H1 (cell line): Measurements from ENCODE around the gene MRPL17. TPM values are rescaled to one million over a fixed set of nuclear protein-coding genes. Genes with fewer than 3 reads are reported as not detected.

Experiments used
- CTCF ChIA-PET: fragments of 300-600 bp; sonication (Branson Sonifier 250); formaldehyde crosslinking; loops from one replicate; lab custom pipeline; 2021; ENCODE audit not compliant: partially characterized antibody; lab: Charles Lee
- POLR2A ChIA-PET: fragments of 300-600 bp; sonication (Branson Sonifier 250); formaldehyde crosslinking; loops from one replicate; lab custom pipeline; 2021; ENCODE audit warnings: inconsistent platforms; ENCODE audit not compliant: partially characterized antibody; lab: Charles Lee
- DNase-seq, 2 experiments: peaks; one replicate each; pipeline versions ENCODE4 v3.0.0 to v3.0.0-alpha.2; 2010 to 2022; ENCODE audit warnings: low spot score in 2 of 2, low read depth in 1 of 2, mixed read lengths in 1 of 2
- FAIRE-seq: peaks from 2 replicates; lab custom pipeline; 2011; peaks lifted over from hg19 to GRCh38; lab: Jason Lieb, UNC
- H2AFZ ChIP-seq: 2 replicates; pipeline ENCODE4 v1.8.1; 2012; ENCODE audit warnings: low read length, inconsistent platforms
- H2AK5ac ChIP-seq: 2 replicates; pipeline ENCODE4 v1.6.1; 2013; ENCODE audit warnings: low read depth, low read length
- H2BK120ac ChIP-seq: replicated peaks from 2 replicates; pipeline ENCODE3; 2013; ENCODE audit warnings: low read depth, low read length, inconsistent platforms
- H2BK12ac ChIP-seq: 2 replicates; pipeline ENCODE4 v1.6.1; 2013; ENCODE audit warnings: low read depth, low read length
- H2BK15ac ChIP-seq: 2 replicates; pipeline ENCODE4 v1.6.1; 2013; ENCODE audit warnings: low read length
- H2BK20ac ChIP-seq: 2 replicates; pipeline ENCODE4 v1.6.1; 2013; ENCODE audit warnings: low read length
- H2BK5ac ChIP-seq: 2 replicates; pipeline ENCODE4 v1.6.1; 2013; ENCODE audit warnings: low read depth, low read length
- H3K14ac ChIP-seq: 2 replicates; pipeline ENCODE4 v1.6.1; 2013; ENCODE audit warnings: inconsistent platforms; ENCODE audit not compliant: insufficient read length
- H3K18ac ChIP-seq: 2 replicates; pipeline ENCODE4 v1.6.1; 2013; ENCODE audit warnings: low read length; ENCODE audit errors: extremely low read depth
- H3K23ac ChIP-seq: 2 replicates; pipeline ENCODE4 v1.6.1; 2013; ENCODE audit warnings: inconsistent platforms; ENCODE audit not compliant: insufficient read length
- H3K23me2 ChIP-seq: 2 replicates; pipeline ENCODE4 v1.6.1; 2013; ENCODE audit warnings: low read depth, low read length
- H3K27ac ChIP-seq: 2 replicates; pipeline ENCODE4 v1.6.1; 2011; ENCODE audit warnings: low read depth, low read length, inconsistent platforms
- H3K27me3 ChIP-seq, 4 experiments: replicated peaks in 1 of 4; 1 replicate in 1 of 4; 2 replicates in 3 of 4; pipeline versions ENCODE4 v1.6.1 to v1.8.1; 2011 to 2013; ENCODE audit warnings: low read length in 3 of 4, mild to moderate bottlenecking in 3 of 4, inconsistent platforms in 2 of 4, mixed read lengths in 2 of 4, moderate library complexity in 1 of 4; ENCODE audit not compliant: control insufficient read depth in 3 of 4, insufficient read depth in 3 of 4; ENCODE audit errors: extremely low read depth in 1 of 4
- H3K36me3 ChIP-seq, 4 experiments: 2 replicates each; pipeline versions ENCODE4 v1.6.1 to v1.8.1; 2011 to 2013; ENCODE audit warnings: mild to moderate bottlenecking in 4 of 4, low read length in 3 of 4, moderate library complexity in 2 of 4, control low read depth in 1 of 4, inconsistent platforms in 1 of 4; ENCODE audit not compliant: insufficient read depth in 4 of 4, control insufficient read depth in 2 of 4
- H3K4ac ChIP-seq: replicated peaks from 2 replicates; pipeline ENCODE3; 2013; ENCODE audit warnings: low read length, low read depth, mixed read lengths, inconsistent platforms; ENCODE audit not compliant: insufficient read length
- H3K4me1 ChIP-seq, 4 experiments: replicated peaks in 1 of 4; 1 replicate in 1 of 4; 2 replicates in 3 of 4; pipeline versions ENCODE4 v1.6.1 to v1.8.1; 2011 to 2013; ENCODE audit warnings: low read length in 3 of 4, inconsistent platforms in 2 of 4, mixed read lengths in 1 of 4; ENCODE audit not compliant: insufficient read depth in 4 of 4, control insufficient read depth in 3 of 4
- H3K4me2 ChIP-seq, 2 experiments: 2 replicates each; pipeline versions ENCODE4 v1.6.1 to v1.8.1; 2011 to 2013; ENCODE audit warnings: low read depth in 2 of 2, low read length in 2 of 2, control low read depth in 1 of 2, inconsistent platforms in 1 of 2, mild to moderate bottlenecking in 1 of 2; ENCODE audit not compliant: insufficient read depth in 1 of 2
- H3K4me3 ChIP-seq, 4 experiments: fragments of 200-600, 300-600 bp in 1 of 4; sonication (generic), shearing (Covaris generic), sonication (Bioruptor Twin) in 1 of 4; 2 replicates each; pipeline versions ENCODE4 v1.5.1 to v1.8.1; 2011 to 2016; ENCODE audit warnings: low read length in 4 of 4, low read depth in 3 of 4, control low read depth in 2 of 4, inconsistent platforms in 2 of 4, mild to moderate bottlenecking in 2 of 4, mixed read lengths in 1 of 4, moderate library complexity in 1 of 4; ENCODE audit not compliant: insufficient read depth in 2 of 4; ENCODE audit errors: extremely low read depth in 1 of 4
- H3K56ac ChIP-seq: replicated peaks from 2 replicates; pipeline ENCODE3; 2013; ENCODE audit warnings: low read depth, mild to moderate bottlenecking, mixed read lengths, low read length, inconsistent platforms; ENCODE audit not compliant: insufficient read length
- H3K79me1 ChIP-seq: 2 replicates; pipeline ENCODE4 v1.6.1; 2013; ENCODE audit warnings: low read depth, low read length, control low read depth
- H3K79me2 ChIP-seq, 2 experiments: 2 replicates each; pipeline versions ENCODE4 v1.6.1 to v1.8.1; 2012 to 2013; ENCODE audit warnings: low read length in 2 of 2, mild to moderate bottlenecking in 2 of 2, inconsistent platforms in 1 of 2; ENCODE audit not compliant: insufficient read depth in 2 of 2, control insufficient read depth in 1 of 2
- H3K9ac ChIP-seq, 4 experiments: replicated peaks in 1 of 4; 1 replicate in 1 of 4; 2 replicates in 3 of 4; pipeline versions ENCODE4 v1.6.1 to v1.8.1; 2011 to 2013; ENCODE audit warnings: low read depth in 3 of 4, low read length in 3 of 4, control low read depth in 2 of 4, mild to moderate bottlenecking in 2 of 4, moderate library complexity in 2 of 4, inconsistent platforms in 1 of 4; ENCODE audit errors: extremely low read depth in 1 of 4
- H3K9me3 ChIP-seq, 2 experiments: 2 replicates each; pipeline versions ENCODE4 v1.6.1 to v1.8.1; 2012 to 2013; ENCODE audit warnings: mild to moderate bottlenecking in 2 of 2, moderate library complexity in 2 of 2, control low read depth in 1 of 2, inconsistent platforms in 1 of 2, low read depth in 1 of 2, low read length in 1 of 2, mixed read lengths in 1 of 2; ENCODE audit not compliant: insufficient read depth in 2 of 2
- H4K20me1 ChIP-seq, 2 experiments: replicated peaks in 1 of 2; 2 replicates each; pipeline versions ENCODE3 to v1.8.1; 2011 to 2013; ENCODE audit warnings: inconsistent platforms in 2 of 2, low read length in 2 of 2, mild to moderate bottlenecking in 1 of 2; ENCODE audit not compliant: insufficient read depth in 2 of 2, control insufficient read depth in 1 of 2
- H4K5ac ChIP-seq: 2 replicates; pipeline ENCODE4 v1.6.1; 2013; ENCODE audit warnings: low read length, low read depth, mixed read lengths, inconsistent platforms; ENCODE audit not compliant: insufficient read length
- H4K8ac ChIP-seq: 2 replicates; pipeline ENCODE4 v1.8.0; 2013; ENCODE audit warnings: mild to moderate bottlenecking, moderate library complexity, low read length, inconsistent platforms; ENCODE audit not compliant: insufficient read depth; ENCODE audit errors: extremely low read depth
- H4K91ac ChIP-seq: replicated peaks from 2 replicates; pipeline ENCODE3; 2013; ENCODE audit warnings: low read length, mixed read lengths, inconsistent platforms; ENCODE audit not compliant: insufficient read length
- CHD2 ChIP-seq: IDR thresholded peaks from 2 replicates; pipeline ENCODE4 v1.6.1; 2012; ENCODE audit warnings: low read length, improper control_type of control experiment
- KDM1A ChIP-seq: fragments of 200-600, 300-600 bp; sonication (generic); IDR thresholded peaks from 2 replicates; pipeline ENCODE4 v1.7.1; 2016; ENCODE audit warnings: mild to moderate bottlenecking, low read length, borderline replicate concordance
- MAFK ChIP-seq: IDR thresholded peaks from 2 replicates; pipeline ENCODE4 v1.6.1; 2012; ENCODE audit warnings: low read depth, mild to moderate bottlenecking, improper control_type of control experiment, low read length
- POLR2AphosphoS5 ChIP-seq: IDR thresholded peaks from 2 replicates; pipeline ENCODE4 v1.6.1; 2011; ENCODE audit warnings: low read depth, low read length
- SIN3A ChIP-seq, 2 experiments: IDR thresholded peaks in 1 of 2; conservative IDR thresholded peaks in 1 of 2; 2 replicates each; pipeline ENCODE4 v1.6.1; 2011 to 2012; ENCODE audit warnings: low read length in 2 of 2, improper control_type of control experiment in 1 of 2, low read depth in 1 of 2, mild to moderate bottlenecking in 1 of 2
- SIX5 ChIP-seq: IDR thresholded peaks from 2 replicates; pipeline ENCODE4 v1.6.1; 2011; ENCODE audit warnings: mild to moderate bottlenecking, low read depth, low read length
- SRF ChIP-seq: IDR thresholded peaks from 2 replicates; pipeline ENCODE4 v1.6.1; 2011; ENCODE audit warnings: mild to moderate bottlenecking, low read depth, low read length, moderate library complexity
- ZNF274 ChIP-seq: IDR thresholded peaks from 2 replicates; pipeline ENCODE4 v1.7.0; 2012; ENCODE audit warnings: low read length, borderline replicate concordance; ENCODE audit errors: extremely low read depth
- polyA plus RNA-seq, 7 experiments: library from polyadenylated mRNA; depleted of rRNA in 3 of 7; stranded (reverse) in 5 of 7; unstranded in 2 of 7; fragments of >200 nt in 5 of 7; fragments of 200-250 nt in 2 of 7; gene quantifications; 1 replicate in 5 of 7; 2 replicates in 1 of 7; 4 replicates in 1 of 7; pipeline versions ENCODE4 v1.2.1 to v1.2.3, GENCODE V29; 2011 to 2013; ENCODE audit warnings: missing spikeins in 2 of 7, mixed read lengths in 2 of 7
- total RNA-seq: library from RNA; stranded (reverse); fragmentation: NEBNext Ultra II Directional; extraction: Animal tissue kit (Norgen Biotek cat#: 25700); gene quantifications from 2 replicates; pipeline ENCODE4 v1.2.1, GENCODE V29; 2021
- TF ChIP-seq, protein P1 (sequence below), 3 experiments: IDR thresholded peaks; 1 replicate in 2 of 3; 2 replicates in 1 of 3; pipeline versions ENCODE4 v1.5.1 to v1.6.1; 2011; ENCODE audit warnings: low read length in 3 of 3, mild to moderate bottlenecking in 3 of 3, inconsistent platforms in 2 of 3, low read depth in 1 of 3, moderate library complexity in 1 of 3; ENCODE audit not compliant: insufficient read depth in 1 of 3; ENCODE audit errors: control extremely low read depth in 1 of 3
- TF ChIP-seq, protein P2 (sequence below): IDR thresholded peaks from 2 replicates; pipeline ENCODE4 v1.6.1; 2011; ENCODE audit warnings: low read depth, mild to moderate bottlenecking, low read length; ENCODE audit not compliant: insufficient read depth

The MRPL17 gene
- total and polyA plus RNA-seq, 2 of the 8 experiments (the other 6 are each of a cell fraction or from before 2014, with no cell fraction given): 55.7 to 70.5 TPM

DNA sequence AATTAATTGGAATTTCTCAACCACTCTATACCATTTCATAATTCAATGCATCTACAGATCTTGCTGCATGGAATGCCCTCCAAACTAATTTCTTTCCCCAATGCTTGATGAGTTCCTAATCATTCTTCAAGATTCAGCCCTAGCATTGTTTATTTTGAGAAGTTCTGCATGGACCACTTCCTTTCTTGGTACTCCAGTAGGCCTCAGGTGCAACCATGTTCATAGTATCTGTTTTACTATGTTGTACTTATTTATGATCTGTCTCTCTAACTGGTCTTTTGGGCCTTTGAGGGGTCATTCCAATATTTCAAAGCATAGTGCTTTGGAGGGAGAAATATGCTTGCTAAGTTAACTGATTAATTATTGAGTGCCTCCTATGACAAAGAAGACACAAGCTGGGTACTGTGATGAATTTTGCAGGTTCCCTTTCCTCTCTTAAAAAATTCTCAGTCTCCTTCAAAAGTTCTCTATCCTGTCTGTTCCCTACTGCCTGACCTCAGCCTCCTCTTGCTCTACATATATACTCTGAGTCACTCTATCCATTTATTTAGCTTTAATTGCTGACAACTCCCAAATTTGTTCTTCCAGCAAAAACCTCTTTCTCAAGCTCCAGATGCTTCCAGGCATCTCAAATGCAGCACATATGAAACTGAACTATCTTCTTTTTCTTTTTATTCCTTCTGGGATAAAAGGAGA is 9.5 kb downstream of the MRPL17 start:
- H3K9ac ChIP-seq: no peak overlapping the region
- H3K23ac ChIP-seq: no peak overlapping the region
- H4K91ac ChIP-seq: no peak overlapping the region
- no peak overlapping the region for H2BK15ac ChIP-seq
- H4K8ac ChIP-seq: no peak overlapping the region
- H3K36me3 ChIP-seq: no peaks in the 10 kb centered on the region
- no peak overlapping the region for H3K4me3 ChIP-seq
- DNase-seq (no peak), FAIRE-seq (no peak)
- no peaks in the 10 kb centered on the region for H3K4me1 ChIP-seq
- H3K4ac ChIP-seq: no peak overlapping the region
- no peaks in the 10 kb centered on the region for H3K9me3 ChIP-seq
- no peaks in the 10 kb centered on the region; a peak in 1 of 7 replicates for H3K27me3 ChIP-seq
- no peaks in the 10 kb centered on the region for H3K79me1 ChIP-seq
- H2BK12ac ChIP-seq: no peak overlapping the region
- CTCF ChIA-PET: interaction anchor here (1.0 to 1.4 kb wide), 4 partner anchors 9 to 87 kb away, joined by 3 to 4 read pairs (median 4); partner anchors contain the start of gene MRPL17
- no peak overlapping the region for H2AK5ac ChIP-seq
- no peak overlapping the region for H3K14ac ChIP-seq
- no peak overlapping the region for H3K27ac ChIP-seq
- H3K56ac ChIP-seq: no peak overlapping the region
- H2BK20ac ChIP-seq: no peak overlapping the region
- H2BK120ac ChIP-seq: no peak overlapping the region
- H2AFZ ChIP-seq: no peak overlapping the region
- H3K18ac ChIP-seq: no peak overlapping the region
- POLR2A ChIA-PET: interaction anchor here (1.2 to 3.4 kb wide), 2 partner anchors 8 to 10 kb away, joined by 3 to 32 read pairs; partner anchors contain the start of gene MRPL17
- H3K79me2 ChIP-seq: no peaks in the 10 kb centered on the region
- H2BK5ac ChIP-seq: no peak overlapping the region
- no peaks in the 10 kb centered on the region for H4K20me1 ChIP-seq
- no peak overlapping the region for H4K5ac ChIP-seq
- no peak overlapping the region for H3K4me2 ChIP-seq
- H3K23me2 ChIP-seq: no peaks in the 10 kb centered on the region
- TF ChIP-seq SIX5: no peak
- TF ChIP-seq SRF: no peak
- no peak for TF ChIP-seq ZNF274
- TF ChIP-seq, protein P1, sequence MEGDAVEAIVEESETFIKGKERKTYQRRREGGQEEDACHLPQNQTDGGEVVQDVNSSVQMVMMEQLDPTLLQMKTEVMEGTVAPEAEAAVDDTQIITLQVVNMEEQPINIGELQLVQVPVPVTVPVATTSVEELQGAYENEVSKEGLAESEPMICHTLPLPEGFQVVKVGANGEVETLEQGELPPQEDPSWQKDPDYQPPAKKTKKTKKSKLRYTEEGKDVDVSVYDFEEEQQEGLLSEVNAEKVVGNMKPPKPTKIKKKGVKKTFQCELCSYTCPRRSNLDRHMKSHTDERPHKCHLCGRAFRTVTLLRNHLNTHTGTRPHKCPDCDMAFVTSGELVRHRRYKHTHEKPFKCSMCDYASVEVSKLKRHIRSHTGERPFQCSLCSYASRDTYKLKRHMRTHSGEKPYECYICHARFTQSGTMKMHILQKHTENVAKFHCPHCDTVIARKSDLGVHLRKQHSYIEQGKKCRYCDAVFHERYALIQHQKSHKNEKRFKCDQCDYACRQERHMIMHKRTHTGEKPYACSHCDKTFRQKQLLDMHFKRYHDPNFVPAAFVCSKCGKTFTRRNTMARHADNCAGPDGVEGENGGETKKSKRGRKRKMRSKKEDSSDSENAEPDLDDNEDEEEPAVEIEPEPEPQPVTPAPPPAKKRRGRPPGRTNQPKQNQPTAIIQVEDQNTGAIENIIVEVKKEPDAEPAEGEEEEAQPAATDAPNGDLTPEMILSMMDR (IDR thresholded peaks at IDR 0.05; ENCODE audit: control extremely low read depth in 1 of 3, insufficient read depth in 1 of 3, low read depth in 1 of 3, low read length in 3 of 3): no peak
- no peak for TF ChIP-seq CHD2
- no peak for TF ChIP-seq SIN3A (conservative IDR thresholded peaks at IDR 0.05 in 1 of 2, IDR thresholded peaks at IDR 0.05 in 1 of 2; ENCODE audit: low read depth in 1 of 2, low read length in 2 of 2)
- TF ChIP-seq POLR2AphosphoS5: no peak
- no peak for TF ChIP-seq MAFK
- TF ChIP-seq, protein P2, sequence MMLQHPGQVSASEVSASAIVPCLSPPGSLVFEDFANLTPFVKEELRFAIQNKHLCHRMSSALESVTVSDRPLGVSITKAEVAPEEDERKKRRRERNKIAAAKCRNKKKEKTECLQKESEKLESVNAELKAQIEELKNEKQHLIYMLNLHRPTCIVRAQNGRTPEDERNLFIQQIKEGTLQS: no peak
- no peak for TF ChIP-seq KDM1A
